Smooth muscle cell (in vitro differentiated cells): ENCODE measurements around the gene ATXN1. TPM values are rescaled to one million over a fixed set of nuclear protein-coding genes. Genes with fewer than 3 reads are reported as not detected.

ENCODE experiments used
- DNase-seq: peaks from one replicate; lab custom pipeline; 2025; ENCODE audit not compliant: unreplicated experiment; lab: John Stamatoyannopoulos, UW
- H2AFZ ChIP-seq: fragments of 200-600 bp; sonication (generic); 2 replicates; pipeline ENCODE4 v1.6.0; 2016; ENCODE audit warnings: antibody characterized with exemption, low read depth, mild to moderate bottlenecking
- H3F3A ChIP-seq: fragments of 200-600 bp; sonication (generic); 2 replicates; pipeline ENCODE4 v1.6.0; 2017; ENCODE audit warnings: antibody characterized with exemption, low read depth
- H3K27ac ChIP-seq: fragments of 200-600 bp; sonication (generic); 2 replicates; pipeline ENCODE4 v1.5.1; 2016; ENCODE audit warnings: low read depth, mild to moderate bottlenecking
- H3K27me3 ChIP-seq: fragments of 200-600 bp; sonication (generic); 2 replicates; pipeline ENCODE4 v1.6.1; 2016; ENCODE audit warnings: low read depth, mild to moderate bottlenecking
- H3K36me3 ChIP-seq: fragments of 200-600 bp; sonication (generic); 2 replicates; pipeline ENCODE4 v1.5.1; 2016; ENCODE audit warnings: low read depth
- H3K4me1 ChIP-seq: fragments of 200-600 bp; sonication (generic); 2 replicates; pipeline ENCODE4 v1.5.1; 2016; ENCODE audit warnings: low read depth
- H3K4me2 ChIP-seq: fragments of 200-600 bp; sonication (generic); 2 replicates; pipeline ENCODE4 v1.6.0; 2016; ENCODE audit warnings: mild to moderate bottlenecking
- H3K4me3 ChIP-seq: fragments of 200-600 bp; sonication (generic); 2 replicates; pipeline ENCODE4 v1.5.1; 2016; ENCODE audit warnings: mild to moderate bottlenecking
- H3K79me2 ChIP-seq: fragments of 200-600 bp; sonication (generic); 2 replicates; pipeline ENCODE4 v1.6.0; 2016; ENCODE audit warnings: low read depth, mild to moderate bottlenecking
- H3K9ac ChIP-seq: fragments of 200-600 bp; sonication (generic); 2 replicates; pipeline ENCODE4 v1.6.0; 2016; ENCODE audit warnings: low read depth
- H3K9me3 ChIP-seq: fragments of 200-600 bp; sonication (generic); replicated peaks from 2 replicates; pipeline ENCODE4 v1.5.1; 2016; ENCODE audit warnings: low read depth
- H4K20me1 ChIP-seq: fragments of 200-600 bp; sonication (generic); 2 replicates; pipeline ENCODE4 v1.6.0; 2016; ENCODE audit warnings: low read depth
- CTCF ChIP-seq: fragments of 200-600 bp; sonication (generic); IDR thresholded peaks from 2 replicates; pipeline ENCODE4 v1.5.1; 2017; ENCODE audit warnings: borderline replicate concordance, mild to moderate bottlenecking, antibody characterized with exemption; ENCODE audit not compliant: insufficient read depth, poor library complexity, severe bottlenecking
- WGBS: methylation state at CpG from one replicate; pipeline ENCODE4 v1.1.7; 2016; ENCODE audit warnings: low lambda C conversion rate; 5-methylcytosine and 5-hydroxymethylcytosine counted together
- polyA plus RNA-seq: library from polyadenylated mRNA; unstranded; fragments of >200 nt; fragmentation: Nextera tagmentation; extraction: Ambion mirVana; gene quantifications from 2 replicates; pipeline ENCODE4 v1.2.1, GENCODE V29; 2016
- total RNA-seq: library from RNA; depleted of rRNA; stranded (reverse); fragments of >200 nt; gene quantifications from 2 replicates; pipeline ENCODE4 v1.2.3, GENCODE V29; 2014

Gene ATXN1
- total and polyA plus RNA-seq, 2 experiments from 2014 or later = 17.9 to 40.6 TPM

DNA sequence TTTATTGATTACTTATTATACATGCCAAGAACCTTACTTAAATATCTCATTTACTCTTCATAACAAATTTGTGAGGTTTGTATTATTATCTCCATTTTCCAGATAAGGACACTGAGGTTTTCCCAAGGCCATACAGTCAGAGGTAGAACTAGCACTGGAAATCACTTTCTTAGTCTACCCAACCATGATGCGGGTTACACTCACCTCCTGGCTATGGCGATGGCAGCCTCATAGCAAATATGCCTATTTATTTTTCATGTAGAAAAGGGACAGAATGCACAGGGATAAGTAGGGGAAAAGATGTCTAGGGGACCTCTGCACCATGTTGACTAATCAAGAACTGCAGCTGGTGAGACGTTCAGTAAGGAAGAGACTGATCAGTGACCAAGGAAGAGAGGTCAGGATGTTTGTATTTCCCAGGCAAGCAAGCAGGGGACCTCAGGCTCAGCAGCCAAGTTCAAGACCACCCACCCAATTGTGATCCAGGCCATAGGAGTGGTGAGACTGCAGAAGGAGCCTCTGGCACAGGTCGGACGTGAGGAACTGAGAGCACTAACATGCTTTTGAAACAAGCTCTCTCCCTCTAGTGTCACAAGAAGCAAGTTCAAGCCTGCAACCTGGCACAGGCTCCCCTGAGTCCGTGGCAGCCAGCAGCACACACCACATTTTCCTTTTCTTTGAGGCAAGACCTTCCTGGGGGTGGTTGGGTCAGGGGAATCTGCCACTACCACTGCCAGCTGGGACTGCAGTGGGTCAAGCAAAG lies 425.0 kb downstream of the ATXN1 start:
- TF ChIP-seq CTCF = no peak
- H2AFZ ChIP-seq = no peak overlapping the region
- peaks cover 6% of the 10 kb centered on the region for H3K4me1 ChIP-seq
- no peak overlapping the region for H3K9ac ChIP-seq
- H3K79me2 ChIP-seq = no peaks in the 10 kb centered on the region
- H4K20me1 ChIP-seq = peaks cover 50% of the 10 kb centered on the region
- no peak overlapping the region for H3K4me3 ChIP-seq
- no peak for DNase-seq
- H3F3A ChIP-seq = peaks cover 45% of the 10 kb centered on the region
- H3K9me3 ChIP-seq = no peaks in the 10 kb centered on the region
- H3K4me2 ChIP-seq = no peak overlapping the region
- no peaks in the 10 kb centered on the region for H3K36me3 ChIP-seq
- H3K27me3 ChIP-seq = no peaks in the 10 kb centered on the region
- H3K27ac ChIP-seq = peak overlapping the region; percentile 89
- 82% methylated on average over 6 of the region's 6 CpGs for WGBS

DNA sequence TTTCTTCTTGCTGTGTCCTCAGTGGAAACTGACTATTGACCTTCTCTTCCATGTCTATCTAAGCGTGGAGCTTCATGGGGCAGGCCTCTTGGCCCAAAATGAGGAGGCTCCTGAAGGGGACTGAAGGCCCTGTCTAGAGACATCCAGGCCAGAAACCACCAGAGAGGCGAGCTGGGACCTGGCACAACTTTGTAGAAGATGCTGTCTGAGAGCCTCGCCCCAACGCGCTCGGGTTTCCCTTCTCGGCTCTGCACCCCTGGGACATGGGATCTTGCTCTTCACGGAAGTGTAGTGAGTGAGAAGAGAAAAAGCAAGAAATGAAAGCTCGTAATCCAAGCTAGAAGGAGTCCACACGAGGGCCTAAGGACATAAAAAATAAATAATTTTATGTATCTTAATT lies 426.1 kb downstream of the ATXN1 start:
- H4K20me1 ChIP-seq = peaks cover 55% of the 10 kb centered on the region
- no peak overlapping the region for H3K4me3 ChIP-seq
- H3F3A ChIP-seq = peaks cover 45% of the 10 kb centered on the region
- peaks cover under 1% of the 10 kb centered on the region for H3K79me2 ChIP-seq
- H3K9me3 ChIP-seq = no peaks in the 10 kb centered on the region
- WGBS = 92% methylated on average over 10 of the region's 10 CpGs
- no peak overlapping the region for H3K9ac ChIP-seq
- TF ChIP-seq CTCF = no peak
- peaks cover 6% of the 10 kb centered on the region for H3K4me1 ChIP-seq
- no peak for DNase-seq
- no peaks in the 10 kb centered on the region for H3K27me3 ChIP-seq
- peak overlapping the region; percentile 89 for H3K27ac ChIP-seq
- H3K36me3 ChIP-seq = no peaks in the 10 kb centered on the region
- peak overlapping the region; percentile 49 for H3K4me2 ChIP-seq
- H2AFZ ChIP-seq = no peak overlapping the region

- peak overlapping the region; percentile 49 for H3K4me2 ChIP-seq
- WGBS = 6% methylated on average over 3 of the region's 3 CpGs
- peaks cover 60% of the 10 kb centered on the region for H4K20me1 ChIP-seq
- H3K9me3 ChIP-seq = no peaks in the 10 kb centered on the region
- no peaks in the 10 kb centered on the region for H3K36me3 ChIP-seq
- peak overlapping the region; percentile 89 for H3K27ac ChIP-seq
- TF ChIP-seq CTCF = no peak
- no peaks in the 10 kb centered on the region for H3K27me3 ChIP-seq
- H3K9ac ChIP-seq = no peak overlapping the region
- H3F3A ChIP-seq = peaks cover 42% of the 10 kb centered on the region
- H3K79me2 ChIP-seq = peaks cover 6% of the 10 kb centered on the region
- peak; percentile 7 for DNase-seq
- no peak overlapping the region for H3K4me3 ChIP-seq
- H3K4me1 ChIP-seq = peaks cover 6% of the 10 kb centered on the region
- H2AFZ ChIP-seq = no peak overlapping the region
Observed at GRCh38 chr6:16334671-16335070, 426.6 kb downstream of the ATXN1 start.

- H3K4me3 ChIP-seq = no peak overlapping the region
- no peak for DNase-seq
- H3K4me2 ChIP-seq = no peak overlapping the region
- no peak for TF ChIP-seq CTCF
- H4K20me1 ChIP-seq = peaks cover 65% of the 10 kb centered on the region
- H2AFZ ChIP-seq = no peak overlapping the region
- 68% methylated on average over 3 of the region's 3 CpGs for WGBS
- H3K27ac ChIP-seq = peak overlapping the region; percentile 89
- no peak overlapping the region for H3K9ac ChIP-seq
- H3K79me2 ChIP-seq = peaks cover 14% of the 10 kb centered on the region
- H3K4me1 ChIP-seq = peaks cover 6% of the 10 kb centered on the region
- no peaks in the 10 kb centered on the region for H3K36me3 ChIP-seq
- H3K9me3 ChIP-seq = no peaks in the 10 kb centered on the region
- H3K27me3 ChIP-seq = no peaks in the 10 kb centered on the region
- H3F3A ChIP-seq = peaks cover 37% of the 10 kb centered on the region
Observed at GRCh38 chr6:16333580-16333979, 427.7 kb downstream of the ATXN1 start.
